Measurements from ENCODE around the gene CYRIA.
A peak's percentile ranks its signal among the peaks of the same experiment; 100 is the strongest.

The CYRIA gene

GRCh38 chr2:16626997-16627605 is 38.5 kb downstream of the CYRIA start:
- DNase-seq: no peak

- DNase-seq: no peak
Observed at GRCh38 chr2:16626497-16626896, 39.1 kb downstream of the CYRIA start.

DNA sequence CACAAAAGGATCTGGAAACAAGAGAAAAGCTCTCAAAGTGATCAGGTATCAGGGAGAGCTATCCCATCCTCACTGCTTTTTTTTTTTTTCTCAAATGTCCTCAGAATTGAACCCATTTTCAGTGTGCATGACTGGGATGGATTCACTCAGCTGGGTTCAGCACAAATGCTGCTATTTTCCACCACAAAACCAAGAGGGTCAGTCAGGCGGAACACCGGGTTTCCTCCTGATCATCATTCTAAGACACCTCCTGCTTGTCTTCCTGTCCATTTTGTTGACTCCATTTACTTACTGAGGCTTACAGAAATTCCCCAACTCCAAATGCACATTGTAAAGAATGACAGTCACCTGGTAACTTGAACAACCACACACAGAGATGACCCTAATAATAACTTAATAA is 39.9 kb downstream of the CYRIA start:
- DNase-seq: no peak

DNA sequence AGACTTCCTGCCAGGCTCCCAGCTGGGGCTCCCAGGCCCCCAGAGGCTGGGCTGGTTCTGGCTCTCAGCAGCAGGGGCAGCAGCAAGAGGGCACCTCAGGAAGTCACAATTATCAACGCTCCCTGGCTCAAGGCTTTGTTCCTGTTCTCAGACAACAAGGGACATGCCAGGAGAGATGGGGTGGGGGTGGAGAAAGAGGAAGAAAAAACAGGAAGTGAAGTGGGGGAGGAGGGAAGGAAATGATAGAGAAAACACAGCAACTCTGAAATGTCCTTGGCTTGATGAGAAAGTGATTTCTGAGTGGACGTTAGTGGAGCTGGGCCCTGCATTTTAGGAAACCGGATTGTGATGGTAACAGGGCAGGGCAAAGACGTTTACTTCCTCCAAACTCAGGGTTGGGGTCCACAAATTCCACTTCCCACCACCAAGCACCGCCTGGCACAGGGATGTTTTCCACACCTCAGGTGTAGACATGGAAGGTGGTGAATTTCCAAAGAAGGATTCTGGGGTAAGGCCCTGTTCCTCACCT is 40.4 kb downstream of the CYRIA start:
- DNase-seq: no peak

- DNase-seq: no peak
Observed at GRCh38 chr2:16624436-16624780, 41.2 kb downstream of the CYRIA start.

GRCh38 chr2:16623564-16624435 is 41.8 kb downstream of the CYRIA start:
- no peak for DNase-seq

- no peak for DNase-seq
Observed at GRCh38 chr2:16623031-16623430, 42.6 kb downstream of the CYRIA start.

- DNase-seq: peak in 1 of 2 experiments; percentile 51
Observed at GRCh38 chr2:16622399-16622968, 43.1 kb downstream of the CYRIA start.

DNA sequence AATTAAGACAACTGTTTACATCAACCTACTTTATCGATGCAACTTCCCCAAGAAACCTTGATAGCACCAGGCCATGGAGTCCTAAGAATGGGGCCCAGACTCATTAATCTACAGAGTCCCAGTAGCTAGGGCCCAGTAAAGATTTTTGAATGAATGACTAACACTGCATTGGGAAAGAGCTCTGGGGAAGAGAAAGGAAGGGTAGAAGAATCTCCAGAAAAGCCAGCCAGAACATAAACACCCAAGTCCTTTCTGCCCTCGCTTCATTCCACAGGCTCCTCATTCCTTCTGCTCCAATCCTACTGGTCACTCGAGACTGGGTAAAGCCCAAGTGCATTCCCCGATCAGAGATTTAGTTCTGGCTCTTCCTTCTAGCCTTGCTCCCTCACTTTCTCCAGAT is 44.3 kb downstream of the CYRIA start:
- no peak for DNase-seq

GRCh38 chr2:16620590-16620989 is 45.0 kb downstream of the CYRIA start:
- no peak for DNase-seq

DNA sequence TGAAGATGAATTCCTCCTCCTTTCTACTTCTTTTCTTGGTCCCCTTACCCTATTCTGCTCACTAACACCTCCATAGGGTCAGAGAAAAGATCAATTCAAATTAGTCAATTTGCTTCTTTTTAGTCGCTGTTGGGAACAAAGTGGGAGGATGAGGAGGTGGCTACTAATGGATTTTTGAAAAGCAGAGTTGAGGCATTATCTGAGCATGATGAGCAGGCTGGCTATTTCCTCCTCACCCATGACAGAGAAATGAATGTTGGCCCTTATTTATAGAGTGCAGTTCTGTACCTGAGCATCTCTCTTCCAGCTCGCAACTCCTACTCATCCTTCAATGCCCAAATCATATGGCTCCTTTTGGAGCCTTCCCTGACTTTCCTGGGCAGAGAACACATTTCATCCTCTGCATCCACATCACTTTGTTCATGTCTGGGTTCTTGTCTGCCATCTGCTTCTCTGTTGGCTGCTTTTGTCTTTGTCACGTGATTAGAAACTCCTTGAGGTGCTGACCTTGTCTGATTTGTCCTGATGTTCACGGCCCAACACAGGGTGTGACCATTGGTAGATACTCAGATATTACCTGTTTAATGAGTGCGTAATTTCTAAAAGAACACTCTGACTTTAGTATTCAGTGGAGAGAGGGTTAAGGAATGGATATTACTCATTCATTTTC is 45.9 kb downstream of the CYRIA start:
- DNase-seq: no peak

DNA sequence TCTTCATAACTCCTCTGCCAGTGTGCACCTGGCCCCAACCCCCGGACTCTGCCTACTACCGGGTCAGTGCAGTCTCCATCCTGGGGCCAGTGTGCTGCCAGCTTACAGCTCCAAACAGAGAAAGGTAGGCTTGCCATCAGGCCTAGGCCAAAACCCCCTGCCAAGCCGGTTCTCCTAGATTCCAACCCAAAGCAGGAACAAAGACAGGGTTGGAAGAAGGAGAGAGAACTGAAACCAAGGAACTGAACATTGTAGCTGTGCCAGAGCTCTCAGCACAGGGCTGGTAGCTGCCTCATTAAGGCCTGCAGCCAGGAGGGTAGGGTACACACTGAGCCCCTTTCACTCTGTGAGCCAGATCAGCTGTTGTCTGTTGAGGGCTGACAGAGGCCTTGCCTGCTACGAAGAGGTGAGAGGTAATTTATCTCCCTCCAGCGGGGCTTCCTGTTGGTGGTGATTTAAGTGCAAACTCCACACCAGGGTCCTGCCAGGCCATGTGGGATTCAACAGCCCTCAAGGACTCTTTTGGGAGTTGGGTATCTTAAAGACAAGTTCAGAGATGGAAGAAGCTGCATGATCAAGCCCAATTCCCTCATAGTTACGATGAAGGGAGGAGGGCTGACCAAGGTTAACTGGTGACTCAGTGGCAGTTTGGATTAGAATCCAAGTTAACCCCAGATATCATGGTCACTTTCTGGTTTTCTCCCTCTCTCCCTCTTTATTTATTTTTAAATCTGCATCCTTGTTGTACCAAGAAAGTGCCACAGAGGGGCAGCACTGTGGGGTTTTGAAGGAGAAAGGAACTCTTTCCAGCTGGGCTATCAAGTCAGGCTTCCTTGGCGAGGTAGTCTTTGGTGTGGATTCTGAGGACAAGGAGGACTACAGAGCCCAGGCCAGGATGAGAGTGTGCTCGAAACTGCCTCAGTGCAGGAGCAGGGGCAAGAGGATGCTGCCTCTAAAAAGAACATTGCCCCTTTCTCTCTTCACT is 48.1 kb downstream of the CYRIA start:
- peak in 1 of 2 experiments; percentile 36 for DNase-seq
